SKM-1 (cell line): ENCODE measurements around the gene ACAN.

Experiments
- DNase-seq: peaks from one replicate; lab custom pipeline; 2025; ENCODE audit not compliant: unreplicated experiment; lab: John Stamatoyannopoulos, UW

The ACAN gene

GRCh38 chr15:88803241-88803919 lies at the start of gene ACAN:
ACAN (plus strand) TSS chr15:88803436; CDS start chr15:88836207, 32,771 bp downstream.
- DNase-seq, result no peak

GRCh38 chr15:88756521-88756920 lies 46.7 kb upstream of the ACAN start:
- no peak for DNase-seq

DNA sequence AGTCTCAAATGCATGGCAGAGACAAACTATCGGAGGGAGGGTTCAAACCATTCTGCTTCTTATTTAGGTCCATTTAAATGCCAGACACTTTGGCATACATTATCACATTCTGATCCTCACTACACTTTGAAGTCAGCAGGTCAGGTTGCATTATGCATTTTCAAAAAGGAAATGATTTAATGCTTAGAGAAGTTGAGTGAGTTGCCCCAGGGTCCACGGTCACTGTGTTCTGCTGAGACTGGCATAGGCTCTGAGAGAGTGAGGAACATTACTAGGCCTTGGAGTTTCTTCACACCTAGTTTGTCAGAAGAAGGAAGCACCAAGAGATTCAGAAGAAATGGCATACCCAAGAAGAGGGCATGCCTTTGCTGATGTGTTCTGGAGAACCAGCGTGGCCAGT lies 46.3 kb upstream of the ACAN start:
- DNase-seq, result no peak

DNA sequence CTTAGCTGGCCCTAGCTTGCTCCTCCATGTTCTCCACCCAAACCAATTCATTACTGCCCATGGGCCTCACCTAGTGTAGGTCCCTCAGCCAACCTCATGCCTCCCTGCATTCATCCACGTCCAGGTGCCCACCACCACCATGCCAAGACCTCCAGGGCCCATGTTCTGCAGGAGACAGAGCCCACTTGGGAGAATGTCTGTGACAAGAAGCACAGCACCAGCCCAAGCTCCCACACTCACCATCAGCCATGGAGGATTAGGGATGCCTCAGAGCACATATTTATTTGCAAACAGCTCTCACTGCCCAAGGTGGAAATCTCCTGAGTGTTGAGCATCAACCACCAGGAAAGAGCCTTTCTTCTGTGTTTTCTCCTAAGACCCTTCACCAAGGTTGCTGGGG lies 43.4 kb upstream of the ACAN start:
- no peak for DNase-seq

GRCh38 chr15:88764448-88764847 lies 38.8 kb upstream of the ACAN start:
- DNase-seq, result no peak

DNA sequence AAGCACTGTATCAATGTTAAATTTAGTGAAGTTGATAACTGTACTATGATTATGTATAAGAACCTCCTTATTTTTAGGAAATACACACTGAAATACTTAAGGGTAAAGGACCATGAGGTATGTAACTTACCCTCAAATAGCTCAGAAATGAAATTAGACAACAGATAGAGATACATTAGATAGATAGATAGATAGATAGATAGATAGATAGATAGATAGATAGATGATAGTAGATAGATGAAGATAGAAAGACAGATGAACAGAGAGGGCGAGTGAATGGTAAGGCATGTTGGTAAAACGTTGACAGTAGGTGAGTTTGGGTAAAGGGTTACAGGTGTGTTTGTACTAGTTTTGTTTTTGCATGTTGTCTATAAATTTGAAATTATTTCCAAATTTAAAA lies 38.0 kb upstream of the ACAN start:
- DNase-seq, result no peak

DNA sequence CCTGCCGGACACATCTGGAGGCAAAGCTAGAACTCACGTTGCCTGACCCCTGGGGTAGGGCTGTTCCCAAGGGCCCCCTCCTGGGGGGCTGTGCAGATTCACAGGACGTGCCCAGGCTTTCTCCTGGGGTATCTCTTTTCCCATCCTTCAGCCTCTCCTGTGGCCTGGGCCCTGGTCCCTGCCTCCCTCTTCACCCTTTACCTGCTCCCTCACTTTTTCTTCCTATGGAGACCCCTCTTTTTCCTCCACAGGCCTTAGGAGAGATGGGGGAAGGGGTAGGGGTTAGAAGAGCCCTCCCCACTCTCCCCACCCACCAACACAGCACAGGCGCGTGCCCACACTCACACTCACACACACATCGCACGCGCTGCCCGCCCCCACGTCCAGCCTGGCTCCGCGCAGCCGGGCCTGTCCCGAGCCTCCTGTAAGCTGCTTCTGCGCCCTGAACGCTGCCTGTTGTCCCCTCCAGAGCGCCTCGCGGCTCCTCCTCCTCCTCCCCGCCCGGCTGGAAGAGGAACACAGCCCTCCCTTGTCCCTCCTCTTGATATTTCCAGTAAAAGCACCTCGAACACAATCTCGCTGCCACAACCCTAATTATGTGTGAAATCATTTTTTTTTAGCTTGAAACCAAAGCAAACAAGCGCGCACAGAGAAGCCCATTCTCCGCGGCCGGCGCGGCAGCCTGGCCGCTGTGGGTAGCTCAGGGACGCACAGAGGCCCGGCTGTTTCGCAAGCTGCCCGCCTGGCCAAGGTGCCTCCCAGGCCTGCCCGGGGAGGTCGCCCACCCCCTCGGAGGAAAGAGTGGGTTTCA lies 33.9 kb upstream of the ACAN start:
- no peak for DNase-seq

DNA sequence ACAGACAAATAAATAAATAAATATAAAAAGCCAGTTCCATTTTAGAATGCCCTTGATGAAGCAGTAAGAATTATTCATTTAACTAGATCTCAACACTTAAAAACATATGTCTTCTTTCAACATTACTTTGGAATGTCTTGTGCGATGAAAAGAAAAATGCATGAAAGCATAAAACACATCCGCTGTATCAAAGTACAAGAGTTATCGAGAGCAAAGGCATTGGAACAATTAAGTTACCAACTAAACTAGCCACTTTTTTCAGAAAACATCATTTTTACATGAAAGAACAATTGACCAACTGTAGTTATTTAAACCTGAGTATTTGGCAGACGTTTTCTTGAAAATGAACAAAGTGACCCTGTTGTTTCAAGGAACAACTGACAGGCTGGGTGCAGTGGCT lies 27.5 kb upstream of the ACAN start:
- no peak for DNase-seq

DNA sequence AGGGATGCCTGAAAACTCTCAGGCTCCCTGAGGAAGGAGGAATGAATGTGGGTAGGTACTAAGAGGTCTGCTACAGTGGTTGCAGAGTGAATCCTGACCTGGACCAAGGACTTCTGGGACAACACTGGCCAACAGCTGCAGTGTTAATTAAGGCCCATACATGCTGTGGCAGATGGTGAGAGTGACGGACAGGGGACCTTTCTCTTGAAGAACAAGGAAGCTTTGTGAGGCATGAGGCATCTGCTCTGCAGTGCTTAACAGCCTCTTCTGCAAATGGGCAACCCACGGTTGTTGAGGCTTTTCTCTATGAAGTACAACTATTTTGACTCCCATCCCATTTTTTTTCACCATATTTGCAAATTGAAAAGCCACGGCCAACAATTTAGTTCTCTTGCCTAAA lies 26.6 kb upstream of the ACAN start:
- DNase-seq, result no peak

- no peak for DNase-seq
Observed at GRCh38 chr15:88779944-88780343, 23.3 kb upstream of the ACAN start.

DNA sequence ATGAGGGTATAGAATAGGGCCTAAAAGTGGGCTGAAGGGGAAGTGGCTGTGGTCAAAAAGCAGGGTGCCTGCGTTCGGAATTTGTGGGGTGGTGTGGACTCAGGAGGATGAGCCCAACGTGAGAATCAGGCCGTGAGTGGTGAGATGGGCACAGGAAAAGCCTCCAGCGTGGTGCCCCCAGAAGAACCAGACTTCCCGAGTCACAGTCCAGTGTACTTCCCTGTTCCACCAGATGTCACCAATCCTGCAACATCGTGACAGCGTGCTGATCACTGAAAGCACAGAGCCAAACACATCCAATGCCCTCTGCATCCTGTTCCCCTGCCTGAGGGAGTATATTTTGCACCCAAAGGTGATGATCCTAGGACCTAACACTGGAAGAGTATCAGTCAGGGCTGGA lies 20.8 kb upstream of the ACAN start:
- DNase-seq, result no peak

DNA sequence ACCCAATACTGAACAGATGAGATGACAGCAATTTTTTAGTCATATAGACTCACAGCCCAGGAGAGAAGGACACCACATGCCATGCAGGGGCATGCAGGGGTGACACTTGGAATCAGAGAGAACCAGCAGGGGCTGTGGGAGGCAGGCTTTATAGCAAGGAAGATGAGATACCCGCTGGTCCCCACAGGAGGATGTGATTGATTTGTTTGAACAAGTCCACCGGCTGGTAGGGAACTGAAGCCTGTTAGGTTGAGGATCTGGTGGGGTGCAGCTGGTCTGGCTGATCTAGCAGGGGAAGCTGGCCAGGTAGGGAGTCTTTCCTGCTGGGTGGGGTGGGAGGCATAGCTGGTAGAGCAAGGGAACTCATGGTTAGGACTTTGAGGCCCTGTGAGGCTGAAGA lies 18.0 kb upstream of the ACAN start:
- no peak for DNase-seq

- no peak for DNase-seq
Observed at GRCh38 chr15:88788036-88788435, 15.2 kb upstream of the ACAN start.

- no peak for DNase-seq
Observed at GRCh38 chr15:88788816-88789215, 14.4 kb upstream of the ACAN start.

GRCh38 chr15:88790486-88790885 lies 12.8 kb upstream of the ACAN start:
- DNase-seq, result no peak

GRCh38 chr15:88791637-88792036 lies 11.6 kb upstream of the ACAN start:
- no peak for DNase-seq

DNA sequence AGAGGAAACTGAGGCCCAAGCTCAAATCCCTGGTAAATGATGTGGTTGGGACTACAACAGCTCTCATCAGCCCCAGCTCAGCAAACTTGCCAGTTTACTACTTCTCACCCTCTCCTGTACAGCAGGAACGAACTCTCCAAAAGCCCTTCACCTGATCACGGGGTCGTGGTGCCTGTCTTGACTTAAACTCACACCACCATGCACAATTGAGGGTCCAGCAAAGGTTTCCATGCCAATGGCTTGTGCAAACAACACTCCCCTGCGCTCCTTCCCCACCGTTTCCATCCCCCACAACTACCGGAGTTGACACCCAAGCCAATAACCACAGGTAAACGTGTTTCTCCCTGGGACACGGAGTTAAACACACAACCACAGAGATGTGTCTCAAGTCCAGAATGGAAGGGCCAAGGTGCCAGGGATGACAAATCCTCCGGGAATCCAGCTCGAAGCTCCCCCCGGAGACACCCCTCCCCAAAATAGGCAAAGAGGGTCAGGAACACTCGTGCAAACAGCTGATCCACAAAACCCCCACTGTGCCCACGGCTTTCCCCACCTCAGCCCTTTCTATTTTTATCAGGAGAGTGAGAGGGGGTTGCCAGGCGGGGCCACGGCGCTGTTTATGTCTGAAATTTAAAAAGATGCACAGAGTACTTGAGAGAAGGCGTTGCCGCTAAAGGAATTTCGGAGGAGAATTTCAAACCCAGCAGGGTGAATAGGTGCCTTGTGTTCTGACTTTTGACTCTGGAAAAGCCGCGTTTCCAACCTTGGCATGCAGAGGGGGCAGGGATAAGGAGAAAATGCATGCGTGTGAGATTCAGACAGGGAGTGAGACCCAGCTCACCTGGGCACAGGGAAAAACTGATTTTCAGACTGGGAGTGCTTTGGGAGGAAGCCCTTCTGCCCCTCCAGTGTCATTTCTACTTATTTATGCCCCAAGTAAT lies 10.6 kb upstream of the ACAN start:
- no peak for DNase-seq

GRCh38 chr15:88794001-88794400 lies 9.2 kb upstream of the ACAN start:
- DNase-seq, result no peak

DNA sequence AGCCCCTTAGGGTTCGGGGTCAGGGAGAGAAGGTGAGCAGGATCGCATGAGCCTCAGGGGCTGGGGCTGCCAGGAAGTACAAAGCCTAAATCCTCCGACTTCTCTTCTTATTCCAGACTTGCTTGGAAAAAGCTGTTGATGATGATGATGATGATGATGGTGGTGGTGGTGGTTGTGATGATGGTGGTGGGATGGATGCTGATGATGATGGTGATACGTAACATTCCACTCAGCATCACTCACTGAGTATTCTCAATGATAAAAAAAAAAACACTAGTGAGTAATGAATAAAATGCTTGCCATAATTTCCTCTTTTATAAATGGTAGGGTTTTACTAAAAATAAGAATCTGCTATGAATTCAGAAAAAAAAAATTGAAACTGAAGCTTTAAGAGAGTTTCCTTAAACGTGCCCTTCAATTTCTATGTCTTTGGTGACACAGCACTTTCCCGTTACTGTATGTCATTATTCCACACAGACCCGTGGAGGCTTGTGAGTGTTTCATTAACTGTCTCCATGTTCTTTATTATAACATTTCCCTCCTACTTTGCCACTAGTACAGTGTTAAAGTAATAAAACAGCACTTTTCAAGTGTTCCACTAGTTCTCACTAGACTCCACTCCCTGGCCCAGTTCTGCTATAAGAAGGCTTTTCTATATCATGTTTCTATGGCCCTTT lies 5.4 kb upstream of the ACAN start:
- DNase-seq, result no peak

- DNase-seq, result no peak
Observed at GRCh38 chr15:88799341-88799740, 3.9 kb upstream of the ACAN start.

DNA sequence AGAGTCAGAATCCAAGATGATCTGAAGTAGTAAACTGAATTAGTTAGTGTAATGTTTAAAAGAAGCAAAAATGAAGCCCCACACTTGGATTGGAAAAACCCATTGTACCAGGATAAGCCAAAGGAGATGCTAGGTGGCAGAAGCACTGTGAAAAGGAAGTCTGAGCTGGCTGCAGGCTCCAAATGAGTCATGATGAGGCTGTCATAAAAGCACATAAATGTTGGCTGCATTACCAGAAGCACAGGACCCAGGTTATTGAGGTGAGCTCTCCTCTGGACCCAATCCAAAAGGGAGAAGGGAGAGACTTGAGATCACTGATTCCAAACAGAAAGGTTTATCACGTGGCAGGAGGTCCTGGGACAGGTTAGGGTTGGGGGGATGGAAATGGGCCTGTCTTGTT lies 3.2 kb upstream of the ACAN start:
- DNase-seq, result no peak
